OCI-LY3 (cell line): ENCODE data around the gene LOXHD1.

Experiments
- H2AFZ ChIP-seq: fragments of 200-600, 300-600 bp; shearing (Covaris generic); 2 replicates; pipeline ENCODE4 v1.6.0; 2014; ENCODE audit warnings: antibody characterized with exemption, low read depth, low read length
- H3K27ac ChIP-seq: fragments of 200-600, 300-600 bp; sonication (generic); 2 replicates; pipeline ENCODE4 v1.5.1; 2014; ENCODE audit warnings: mild to moderate bottlenecking, low read length, moderate library complexity, mixed read lengths
- H3K27me3 ChIP-seq: fragments of 200-600, 300-600 bp; sonication (generic); 2 replicates; pipeline ENCODE4 v1.6.1; 2014; ENCODE audit warnings: low read depth, low read length, mixed read lengths
- H3K36me3 ChIP-seq: fragments of 200-600, 300-600 bp; sonication (generic); replicated peaks from 2 replicates; pipeline ENCODE3; 2014; ENCODE audit warnings: low read depth, low read length, mixed read lengths
- H3K4me1 ChIP-seq: fragments of 300-600, 200-600 bp; sonication (generic); 2 replicates; pipeline ENCODE4 v1.6.1; 2014; ENCODE audit warnings: low read length, mixed read lengths
- H3K4me2 ChIP-seq: fragments of 200-600, 300-600 bp; sonication (generic); 2 replicates; pipeline ENCODE4 v1.6.1; 2014; ENCODE audit warnings: low read length, mixed read lengths
- H3K4me3 ChIP-seq: fragments of 300-600, 200-600 bp; sonication (generic); 2 replicates; pipeline ENCODE4 v1.5.1; 2014; ENCODE audit warnings: antibody characterized with exemption, mild to moderate bottlenecking, low read length, moderate library complexity
- H3K79me2 ChIP-seq: fragments of 300-600, 200-600 bp; shearing (Covaris generic); 2 replicates; pipeline ENCODE4 v1.6.1; 2014; ENCODE audit warnings: mild to moderate bottlenecking, low read length, mixed read lengths
- H3K9ac ChIP-seq: fragments of 300-600, 200-600 bp; shearing (Covaris generic); 2 replicates; pipeline ENCODE4 v1.6.0; 2014; ENCODE audit warnings: mild to moderate bottlenecking, low read length, moderate library complexity
- H3K9me3 ChIP-seq: fragments of 200-600, 300-600 bp; shearing (Covaris generic); 2 replicates; pipeline ENCODE4 v1.6.1; 2014; ENCODE audit warnings: low read length, mixed read lengths; ENCODE audit not compliant: insufficient read depth
- H4K20me1 ChIP-seq: fragments of 200-600, 300-600 bp; sonication (generic); 2 replicates; pipeline ENCODE4 v1.6.1; 2016; ENCODE audit warnings: low read length, mixed read lengths; ENCODE audit not compliant: insufficient read depth
- CTCF ChIP-seq: fragments of 200-600, 300-600 bp; sonication (generic); IDR thresholded peaks from 2 replicates; pipeline ENCODE4 v1.5.1; 2014; ENCODE audit warnings: antibody characterized with exemption, low read length, low read depth
- EZH2phosphoT487 ChIP-seq: fragments of 200-600 bp; shearing (Covaris generic); IDR thresholded peaks from 2 replicates; pipeline ENCODE4 v1.6.1; 2018; ENCODE audit warnings: antibody characterized with exemption, mixed run types, low read depth

Gene LOXHD1

GRCh38 chr18:46429649-46430224 is 227.3 kb downstream of the LOXHD1 start:
- no peaks in the 10 kb centered on the region for H3K79me2 ChIP-seq
- H3K9me3 ChIP-seq = no peaks in the 10 kb centered on the region

DNA sequence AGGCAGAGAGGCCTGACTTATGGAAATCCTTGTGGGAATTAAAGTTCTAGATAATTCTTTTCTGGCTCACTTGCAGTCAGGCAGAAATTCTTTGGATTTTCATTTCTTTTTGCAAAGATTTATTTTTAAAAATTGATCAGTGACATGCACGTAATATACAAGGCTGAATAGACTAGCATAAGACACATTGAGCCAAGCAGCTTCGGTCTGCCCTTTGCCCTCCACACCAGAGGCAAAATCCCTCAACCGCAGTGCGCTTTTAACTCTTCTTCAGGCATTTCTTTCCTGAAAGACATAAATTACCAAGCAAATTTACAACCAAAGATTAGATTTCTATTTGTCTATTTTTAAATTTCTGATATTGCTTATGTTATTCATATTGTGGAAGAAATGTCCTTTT is 227.9 kb downstream of the LOXHD1 start:
- no peaks in the 10 kb centered on the region for H3K36me3 ChIP-seq
- H3K27me3 ChIP-seq = 0 out of 2 replicates have a peak, but pooled peaks cover 5% of the 10 kb centered on the region
- H4K20me1 ChIP-seq = no peaks in the 10 kb centered on the region
- H3K4me1 ChIP-seq = peaks cover 21% of the 10 kb centered on the region
- no peak overlapping the region for H3K9ac ChIP-seq
- no peak for TF ChIP-seq CTCF
- TF ChIP-seq EZH2phosphoT487 = no peak
- H3K4me2 ChIP-seq = no peak overlapping the region
- no peak overlapping the region for H3K27ac ChIP-seq
- no peaks in the 10 kb centered on the region for H3K79me2 ChIP-seq
- no peaks in the 10 kb centered on the region for H3K9me3 ChIP-seq
- no peak overlapping the region for H3K4me3 ChIP-seq
- H2AFZ ChIP-seq = no peak overlapping the region

More at GRCh38 chr18:46429649-46430224, 227.3 kb downstream of the LOXHD1 start:
- no peak overlapping the region for H3K27ac ChIP-seq
- no peak overlapping the region for H3K4me3 ChIP-seq
- H3K4me2 ChIP-seq = peak overlapping the region; percentile 14
- H3K4me1 ChIP-seq = peaks cover 21% of the 10 kb centered on the region
- H2AFZ ChIP-seq = no peak overlapping the region
- 0 out of 2 replicates have a peak, but pooled peaks cover 5% of the 10 kb centered on the region for H3K27me3 ChIP-seq
- H3K36me3 ChIP-seq = no peaks in the 10 kb centered on the region
- H4K20me1 ChIP-seq = no peaks in the 10 kb centered on the region
- H3K9ac ChIP-seq = no peak overlapping the region
- no peak for TF ChIP-seq EZH2phosphoT487

- H3K27ac ChIP-seq = no peak overlapping the region
- no peaks in the 10 kb centered on the region for H3K79me2 ChIP-seq
- no peaks in the 10 kb centered on the region for H3K9me3 ChIP-seq
- H3K36me3 ChIP-seq = no peaks in the 10 kb centered on the region
- no peaks in the 10 kb centered on the region for H4K20me1 ChIP-seq
- H3K4me1 ChIP-seq = peaks cover 21% of the 10 kb centered on the region
- no peak overlapping the region for H3K9ac ChIP-seq
- no peak overlapping the region for H3K4me3 ChIP-seq
- H2AFZ ChIP-seq = no peak overlapping the region
- 0 out of 2 replicates have a peak, but pooled peaks cover 5% of the 10 kb centered on the region for H3K27me3 ChIP-seq
- TF ChIP-seq EZH2phosphoT487 (no peak), CTCF (no peak)
- H3K4me2 ChIP-seq = no peak overlapping the region
These were observed 228.7 kb downstream of the LOXHD1 start for GRCh38 chr18:46428368-46428767.

DNA sequence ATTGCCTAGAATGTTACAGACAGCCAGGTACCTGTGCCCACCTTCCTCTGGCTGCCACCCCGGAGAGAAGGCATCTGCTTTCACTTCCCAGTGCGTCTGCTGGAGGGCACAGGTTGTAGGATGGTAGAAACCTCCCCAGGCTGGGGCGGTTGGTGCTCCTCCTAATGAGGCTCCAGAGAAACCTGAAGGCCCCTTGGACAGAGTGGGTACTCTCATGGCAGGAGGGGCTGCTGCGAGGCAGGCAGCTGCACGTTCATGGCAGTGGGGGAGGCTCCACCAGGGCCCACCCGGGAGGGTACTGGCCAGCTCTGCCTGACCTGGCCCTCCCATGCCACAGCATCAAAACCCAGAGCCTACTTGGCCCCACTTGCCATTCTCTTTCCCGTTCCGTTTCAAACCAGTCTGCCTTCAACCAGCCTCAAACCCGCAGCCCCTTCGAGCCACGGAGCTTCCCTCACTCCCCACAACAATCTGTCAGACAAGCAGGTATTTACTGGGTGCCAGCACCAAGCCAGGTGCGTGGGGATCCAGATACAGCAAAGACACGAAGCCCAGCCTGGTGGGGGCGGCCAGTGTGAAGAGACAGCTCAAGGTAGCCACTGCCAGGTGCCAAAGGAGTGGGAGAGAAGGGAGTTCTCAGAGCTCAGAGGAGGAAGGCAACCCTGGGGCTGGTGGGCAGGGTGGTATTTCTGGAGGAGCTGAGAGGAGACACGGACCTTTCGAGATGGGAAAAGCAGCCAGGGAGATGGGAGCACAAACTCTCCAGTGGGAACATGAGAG is 229.6 kb downstream of the LOXHD1 start:
- Histone ChIP-seq H3K4me3 (no peak overlapping the region), H3K9ac (no peak overlapping the region), H3K79me2 (no peaks in the 10 kb centered on the region), H3K4me2 (peak overlapping the region; percentile 8; the same call in 1 of the 2 replicates), H3K9me3 (no peaks in the 10 kb centered on the region), H3K27me3 (0 out of 2 replicates have a peak, but pooled peaks cover 5% of the 10 kb centered on the region), H3K36me3 (no peaks in the 10 kb centered on the region), H2AFZ (no peak overlapping the region), H3K4me1 (peaks cover 27% of the 10 kb centered on the region), H3K27ac (no peak overlapping the region), H4K20me1 (no peaks in the 10 kb centered on the region)
- TF ChIP-seq EZH2phosphoT487 (no peak), CTCF (no peak)
